Stomach (tissue), 4 donors: Measurements from ENCODE around the gene SNRPB.

Experiments used
- CTCF ChIP-seq, 7 experiments: fragments of 450-650 bp in 4 of 7; fragments of 200-600 bp in 3 of 7; sonication (generic) in 3 of 7; IDR thresholded peaks; one replicate each; pipeline ENCODE4 v1.5.1; 2016 to 2019; ENCODE audit warnings: antibody characterized with exemption in 7 of 7, control low read depth in 2 of 7, mild to moderate bottlenecking in 1 of 7
- POLR2A ChIP-seq, 4 donors: fragments of 450-650 bp; IDR thresholded peaks; one replicate each; pipeline ENCODE4 v1.6.1; 2016; ENCODE audit warnings: antibody characterized with exemption in 4 of 4, control low read depth in 2 of 4, mild to moderate bottlenecking in 1 of 4, moderate library complexity in 1 of 4
- POLR2AphosphoS5 ChIP-seq, 3 donors: sonication (generic); formaldehyde crosslinking; IDR thresholded peaks; one replicate each; pipeline ENCODE4 v1.6.1; 2016; ENCODE audit warnings: antibody characterized with exemption in 3 of 3

GRCh38 chr20:2516399-2516798 lies 45.8 kb upstream of the SNRPB start:
- TF ChIP-seq POLR2AphosphoS5 (IDR thresholded peaks at IDR 0.05) (no peak), POLR2A (IDR thresholded peaks at IDR 0.05) (no peak), CTCF (IDR thresholded peaks at IDR 0.05) (no peak)
